GM12874 (cell line): ENCODE data around the gene GDF10.
A peak's percentile ranks its signal among the peaks of the same experiment; 100 is the strongest.

Source experiments
- CTCF ChIP-seq: IDR thresholded peaks from 2 replicates; pipeline ENCODE4 v1.5.1; 2011; ENCODE audit warnings: low read depth, mild to moderate bottlenecking, control low read depth, low read length, moderate library complexity; ENCODE audit not compliant: insufficient read depth

The GDF10 gene

GRCh38 chr10:47358457-47358856 is 58.5 kb downstream of the GDF10 start:
- TF ChIP-seq CTCF: no peak

- TF ChIP-seq CTCF: no peak
Measured at GRCh38 chr10:47359101-47359500, 59.1 kb downstream of the GDF10 start.

GRCh38 chr10:47359626-47360418 is 59.8 kb downstream of the GDF10 start:
- TF ChIP-seq CTCF: no peak

GRCh38 chr10:47360419-47361040 is 60.5 kb downstream of the GDF10 start:
- no peak for TF ChIP-seq CTCF

GRCh38 chr10:47361293-47361692 is 61.3 kb downstream of the GDF10 start:
- peak; percentile 75 for TF ChIP-seq CTCF

GRCh38 chr10:47362199-47362598 is 62.2 kb downstream of the GDF10 start:
- no peak for TF ChIP-seq CTCF
